ACHN (cell line): Measurements from ENCODE around the gene RAB3IL1.

Experiments
- DNase-seq: peaks from one replicate; pipeline ENCODE4 v3.0.0-alpha.2; 2015
- in situ Hi-C: cut with HindIII; loops from 2 replicates; pipeline ENCODE4 v1.10.0; 2017; ENCODE audit warnings: low sequenced_read_pairs, low pct_ligation_motif_present, low pct_unique_long_range_greater_than_20kb

RAB3IL1 gene

GRCh38 chr11:61924064-61924455, 6.7 kb upstream of the RAB3IL1 start:
- in situ Hi-C loops: no loop called here
- DNase-seq: no peak

GRCh38 chr11:61923166-61924063, 6.0 kb upstream of the RAB3IL1 start:
- DNase-seq: no peak
- in situ Hi-C loops: no loop called here

- DNase-seq: no peak
- in situ Hi-C loops: no loop called here
Observed at GRCh38 chr11:61922539-61922938, 5.2 kb upstream of the RAB3IL1 start.

- no peak for DNase-seq
- in situ Hi-C loops: no loop called here
Observed at GRCh38 chr11:61921446-61921845, 4.1 kb upstream of the RAB3IL1 start.

- peak; percentile 49 for DNase-seq
- in situ Hi-C loops: no loop called here
Observed at GRCh38 chr11:61919705-61920631, 2.6 kb upstream of the RAB3IL1 start.

- in situ Hi-C loops: no loop called here
- DNase-seq: no peak
Observed at GRCh38 chr11:61918938-61919704, 1.8 kb upstream of the RAB3IL1 start.

GRCh38 chr11:61918251-61918937, 1.0 kb upstream of the RAB3IL1 start:
- in situ Hi-C loops: no loop called here
- no peak for DNase-seq

- DNase-seq: no peak
- in situ Hi-C loops: no loop called here
Observed at GRCh38 chr11:61916737-61917333, 531 bp downstream of the RAB3IL1 start.

GRCh38 chr11:61914471-61915171, 2.7 kb downstream of the RAB3IL1 start:
- DNase-seq: no peak
- in situ Hi-C loops: no loop called here

- no peak for DNase-seq
- in situ Hi-C loops: no loop called here
Observed at GRCh38 chr11:61913699-61914395, 3.5 kb downstream of the RAB3IL1 start.

GRCh38 chr11:61912991-61913698, 4.2 kb downstream of the RAB3IL1 start:
- in situ Hi-C loops: no loop called here
- DNase-seq: no peak

- in situ Hi-C loops: no loop called here
- no peak for DNase-seq
Observed at GRCh38 chr11:61912530-61912898, 4.9 kb downstream of the RAB3IL1 start.

- in situ Hi-C loops: no loop called here
Observed at GRCh38 chr11:61911701-61912529, 5.5 kb downstream of the RAB3IL1 start.

GRCh38 chr11:61911128-61911700, 6.2 kb downstream of the RAB3IL1 start:
- in situ Hi-C loops: no loop called here
- DNase-seq: no peak

More at GRCh38 chr11:61911701-61912529, 5.5 kb downstream of the RAB3IL1 start:
- DNase-seq: no peak
